Sigmoid colon (tissue), 4 donors: ENCODE data around the gene KRT6C.

ENCODE experiments used
- CTCF ChIP-seq, 4 experiments: fragments of 450-650 bp in 3 of 4; fragments of 200-600 bp in 1 of 4; IDR thresholded peaks; one replicate each; pipeline ENCODE4 v1.5.1; 2016 to 2019; ENCODE audit warnings: antibody characterized with exemption in 4 of 4, mild to moderate bottlenecking in 3 of 4, moderate library complexity in 2 of 4
- EP300 ChIP-seq, 4 donors: sonication (generic); formaldehyde crosslinking; IDR thresholded peaks; one replicate each; pipeline ENCODE4 v1.6.1; 2017; ENCODE audit warnings: antibody characterized with exemption in 4 of 4
- POLR2A ChIP-seq, 2 donors: fragments of 450-650 bp; IDR thresholded peaks; one replicate each; pipeline ENCODE4 v1.6.1; 2016; ENCODE audit warnings: antibody characterized with exemption in 2 of 2, mild to moderate bottlenecking in 2 of 2, moderate library complexity in 2 of 2
- POLR2AphosphoS5 ChIP-seq, 4 donors: sonication (generic); formaldehyde crosslinking; IDR thresholded peaks; one replicate each; pipeline ENCODE4 v1.6.1; 2017; ENCODE audit warnings: antibody characterized with exemption in 4 of 4

GRCh38 chr12:52438305-52439301 is 35.0 kb downstream of the KRT6C start:
- TF ChIP-seq CTCF (IDR thresholded peaks at IDR 0.05) (no peak), POLR2AphosphoS5 (IDR thresholded peaks at IDR 0.05) (no peak), POLR2A (IDR thresholded peaks at IDR 0.05) (no peak), EP300 (IDR thresholded peaks at IDR 0.05) (no peak)
